ENCODE measurements around the gene PPP1R12B. TPM values are rescaled to one million over a fixed set of nuclear protein-coding genes. Genes with fewer than 3 reads are reported as not detected.
"Not testable (repeated sequence)": the region's sequence is repeated elsewhere in the genome, so short reads cannot be mapped to it uniquely, and the experiment has no call there.

Gene PPP1R12B
- total RNA-seq, 2 experiments from 2014 or later: 5.8 to 10.0 TPM

DNA sequence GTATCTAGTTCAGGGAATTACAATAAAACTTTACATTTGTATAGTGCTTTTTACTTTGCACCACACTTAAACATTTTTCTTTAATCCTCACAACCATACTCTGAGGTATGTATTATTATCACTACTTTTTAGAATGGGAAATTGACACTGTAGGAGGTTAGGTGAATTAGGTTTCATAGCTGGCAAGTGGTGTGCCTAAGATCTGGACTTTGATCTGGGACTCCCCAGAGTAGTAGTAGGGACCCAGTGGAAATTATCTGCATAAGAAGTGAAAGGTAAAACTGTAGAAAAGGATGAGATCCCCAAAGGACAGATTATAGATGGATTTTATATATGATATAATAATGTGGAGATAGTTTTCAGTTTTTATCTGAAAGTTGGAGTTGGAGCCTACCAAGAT is 85.6 kb downstream of the PPP1R12B start:
- Mint-ChIP-seq H3K9me3 (no peaks in the 10 kb centered on the region), H3K27me3 (no peaks in the 10 kb centered on the region), H3K4me3 (no peak overlapping the region), H3K4me1 (no peaks in the 10 kb centered on the region), H3K36me3 (peaks cover 3% of the 10 kb centered on the region), H3K27ac (no peak overlapping the region)
- no peak for DNase-seq

DNA sequence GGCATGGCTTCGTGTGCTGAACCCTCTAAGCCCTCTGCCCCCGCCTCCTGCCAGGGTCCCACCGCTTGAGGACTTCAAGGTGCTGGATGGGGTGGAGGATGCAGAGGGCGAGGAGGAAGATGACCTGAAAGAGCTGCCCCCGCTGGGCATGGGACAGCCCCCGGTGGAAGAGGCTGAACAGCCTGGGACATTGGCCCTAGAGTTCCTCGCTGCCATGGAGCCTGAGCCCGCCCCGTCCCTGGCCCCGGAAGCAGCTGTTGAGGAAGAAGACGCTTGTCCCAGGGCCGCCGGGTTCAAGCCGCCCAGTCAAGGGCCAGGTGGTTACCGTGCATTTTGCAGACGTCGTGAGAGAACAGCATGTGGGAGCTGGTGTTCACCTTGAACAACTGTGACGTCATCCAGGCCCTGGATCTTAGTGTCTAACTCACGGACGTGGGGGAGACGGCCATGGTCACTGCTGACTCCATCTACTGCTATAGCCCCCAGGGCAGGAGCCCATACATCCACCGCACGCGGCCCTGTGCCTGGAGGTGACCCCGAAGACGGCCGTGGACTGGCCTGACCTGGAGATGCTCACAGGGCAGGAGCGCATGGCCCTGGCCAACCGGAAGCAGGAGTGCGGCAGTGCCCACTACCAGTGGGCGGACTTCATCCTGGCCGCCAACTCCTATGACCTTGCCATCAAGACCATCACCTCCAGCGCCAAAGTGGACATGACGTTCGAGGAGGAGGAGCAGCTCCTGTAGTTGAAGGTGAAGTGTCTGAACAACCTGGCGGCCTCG is 90.1 kb downstream of the PPP1R12B start:
- Mint-ChIP-seq H3K36me3 (peaks cover 3% of the 10 kb centered on the region), H3K9me3 (no peaks in the 10 kb centered on the region), H3K4me1 (no peaks in the 10 kb centered on the region), H3K4me3 (no peak overlapping the region), H3K27me3 (no peaks in the 10 kb centered on the region), H3K27ac (no peak overlapping the region)
- no peak for DNase-seq

DNA sequence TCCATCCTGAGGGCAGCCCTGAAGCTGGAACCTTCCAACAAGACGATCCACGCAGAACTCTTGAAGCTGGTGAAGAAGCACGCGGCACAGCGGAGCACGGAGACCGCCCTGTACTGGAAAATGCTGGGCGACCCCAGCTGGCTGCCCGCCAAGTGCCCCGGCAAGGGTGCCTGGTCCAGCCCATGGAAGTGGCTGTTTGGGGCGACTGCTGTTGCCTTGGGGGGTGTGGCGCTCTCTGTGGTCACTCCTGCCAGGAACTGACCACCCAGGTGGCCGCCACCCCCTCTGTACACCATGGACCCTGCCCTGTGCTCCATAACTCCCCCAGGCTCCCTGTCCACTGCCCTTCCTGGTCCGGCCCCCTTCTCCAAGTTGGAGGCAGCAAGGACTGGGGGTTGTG is 90.8 kb downstream of the PPP1R12B start:
- H3K4me3 Mint-ChIP-seq: no peak overlapping the region
- no peaks in the 10 kb centered on the region for H3K27me3 Mint-ChIP-seq
- no peak overlapping the region for H3K27ac Mint-ChIP-seq
- no peak for DNase-seq
- no peaks in the 10 kb centered on the region for H3K4me1 Mint-ChIP-seq
- H3K9me3 Mint-ChIP-seq: no peaks in the 10 kb centered on the region
- H3K36me3 Mint-ChIP-seq: peaks cover 3% of the 10 kb centered on the region

DNA sequence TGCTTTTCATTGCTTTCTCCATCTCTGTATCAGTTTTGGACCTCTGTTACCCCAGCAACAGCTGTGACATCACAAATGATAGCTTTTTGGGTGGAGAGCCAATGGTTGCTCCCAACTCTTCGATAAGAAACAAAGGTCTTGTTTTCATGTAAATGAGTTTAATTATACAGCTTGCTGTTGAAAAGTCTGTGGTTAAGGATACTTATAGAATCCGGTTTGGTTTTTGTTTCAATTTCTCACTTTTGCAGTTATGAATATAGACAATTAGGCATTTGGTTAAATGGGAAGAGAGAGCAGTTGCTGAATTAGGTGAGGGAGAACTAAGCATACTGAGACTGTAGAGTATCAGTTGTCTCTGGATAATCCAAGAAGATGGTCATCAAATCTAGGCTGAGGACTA is 99.6 kb downstream of the PPP1R12B start:
- not testable (repeated sequence) for H3K4me1 Mint-ChIP-seq, H3K4me3 Mint-ChIP-seq, H3K36me3 Mint-ChIP-seq, H3K27me3 Mint-ChIP-seq, DNase-seq, H3K9me3 Mint-ChIP-seq, H3K27ac Mint-ChIP-seq

DNA sequence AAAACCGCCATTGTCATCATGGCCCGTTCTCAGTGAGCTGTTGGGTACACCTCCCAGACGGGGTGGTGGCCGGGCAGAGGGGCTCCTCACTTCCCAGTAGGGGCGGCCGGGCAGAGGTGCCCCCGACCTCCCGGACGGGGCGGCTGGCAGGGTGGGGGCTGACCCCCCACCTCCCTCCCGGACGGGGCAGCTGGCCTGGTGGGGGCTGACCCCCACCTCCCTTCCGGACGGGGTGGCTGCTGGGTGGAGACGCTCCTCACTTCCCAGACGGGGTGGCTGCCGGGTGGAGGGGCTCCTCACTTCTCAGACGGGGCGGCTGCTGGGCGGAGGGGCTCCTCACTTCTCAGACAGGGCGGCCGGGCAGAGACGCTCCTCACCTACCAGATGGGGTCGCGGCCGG is 103.1 kb downstream of the PPP1R12B start:
- not testable (repeated sequence) for DNase-seq, H3K4me1 Mint-ChIP-seq, H3K4me3 Mint-ChIP-seq, H3K9me3 Mint-ChIP-seq, H3K27me3 Mint-ChIP-seq, H3K27ac Mint-ChIP-seq, H3K36me3 Mint-ChIP-seq

- peaks cover 5% of the 10 kb centered on the region for H3K36me3 Mint-ChIP-seq
- H3K9me3 Mint-ChIP-seq: no peaks in the 10 kb centered on the region
- no peaks in the 10 kb centered on the region for H3K27me3 Mint-ChIP-seq
- H3K4me1 Mint-ChIP-seq: peaks cover 6% of the 10 kb centered on the region
- DNase-seq: no peak
- H3K4me3 Mint-ChIP-seq: no peak overlapping the region
- no peak overlapping the region for H3K27ac Mint-ChIP-seq
These were observed 104.0 kb downstream of the PPP1R12B start for GRCh38 chr1:202452508-202452907.

DNA sequence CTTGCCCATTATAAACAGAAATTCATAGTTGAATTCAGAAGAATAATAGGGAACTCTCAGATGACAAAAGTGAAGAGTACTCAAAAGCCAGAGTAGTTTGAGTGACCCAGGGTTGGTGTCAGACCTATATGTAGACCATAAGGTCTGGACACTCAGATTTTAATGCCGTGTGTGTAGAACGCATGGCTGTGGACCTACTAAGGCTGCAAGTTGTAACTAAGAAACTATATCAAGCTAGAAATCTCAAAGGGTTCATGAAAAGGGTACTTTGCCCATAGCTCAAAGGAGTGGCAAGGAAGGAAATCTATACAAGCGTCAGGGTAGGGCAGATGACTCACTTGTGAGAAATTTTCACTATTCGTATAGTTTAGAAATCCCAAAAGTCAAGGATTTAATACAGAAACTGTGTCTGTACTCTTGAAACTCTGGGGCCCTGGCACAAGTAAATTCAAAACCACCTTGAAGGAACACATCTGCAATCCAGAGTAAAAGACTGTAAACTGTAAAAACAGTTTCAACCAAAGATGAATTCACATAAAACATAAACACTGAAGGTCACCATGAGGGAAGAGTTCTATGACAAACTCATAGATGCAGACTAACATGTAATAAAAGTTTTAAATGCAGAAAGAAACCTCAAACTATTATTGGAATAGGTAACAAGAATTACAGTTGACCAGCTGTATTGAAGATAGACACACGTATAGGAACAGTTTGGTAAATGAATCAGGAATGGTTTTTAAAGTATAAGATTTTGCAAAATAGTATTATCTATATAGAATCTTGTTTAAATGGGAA is 108.1 kb downstream of the PPP1R12B start:
- not testable (repeated sequence) for DNase-seq, H3K36me3 Mint-ChIP-seq, H3K9me3 Mint-ChIP-seq, H3K27ac Mint-ChIP-seq, H3K27me3 Mint-ChIP-seq, H3K4me1 Mint-ChIP-seq, H3K4me3 Mint-ChIP-seq

DNA sequence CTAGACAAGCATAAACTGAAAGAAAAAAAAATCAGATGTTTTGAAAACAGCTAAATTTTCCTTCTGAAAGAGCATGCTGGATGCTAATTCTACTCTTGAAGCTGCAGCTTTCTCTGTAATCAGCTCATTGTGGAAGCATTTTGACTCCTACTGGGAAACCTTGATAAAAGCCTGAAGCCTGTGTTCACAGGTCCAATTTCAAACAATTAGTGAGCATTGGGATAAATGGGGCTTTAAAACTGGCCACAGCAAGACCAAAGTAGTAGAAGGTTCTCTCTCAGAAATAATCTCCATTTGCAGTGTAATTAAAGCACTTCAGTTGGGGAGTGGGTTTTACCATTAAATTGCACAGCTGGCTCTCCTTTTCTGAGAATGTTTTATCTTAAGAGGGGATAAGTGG is 110.2 kb downstream of the PPP1R12B start:
- not testable (repeated sequence) for H3K27me3 Mint-ChIP-seq, DNase-seq, H3K9me3 Mint-ChIP-seq, H3K27ac Mint-ChIP-seq, H3K4me1 Mint-ChIP-seq, H3K36me3 Mint-ChIP-seq, H3K4me3 Mint-ChIP-seq

GRCh38 chr1:202459470-202460142 is 111.1 kb downstream of the PPP1R12B start:
- not testable (repeated sequence) for DNase-seq, H3K27me3 Mint-ChIP-seq, H3K4me1 Mint-ChIP-seq, H3K9me3 Mint-ChIP-seq, H3K4me3 Mint-ChIP-seq, H3K27ac Mint-ChIP-seq, H3K36me3 Mint-ChIP-seq

DNA sequence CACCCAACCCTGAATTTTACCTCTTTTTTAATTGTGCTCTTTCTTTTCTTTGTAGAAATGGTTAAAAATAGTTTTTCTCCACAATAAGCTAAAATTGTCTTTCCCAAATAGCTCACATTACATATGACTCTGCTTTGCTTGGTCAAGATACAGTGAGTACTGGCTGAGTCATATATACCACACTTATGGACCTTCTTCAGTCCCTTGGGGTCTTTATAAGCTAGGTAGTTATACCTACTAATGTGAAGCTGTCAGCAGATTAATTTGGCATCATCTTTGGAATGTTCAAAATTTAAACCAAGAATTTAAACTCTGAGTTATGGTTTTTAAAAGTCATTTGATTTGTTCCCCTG is 111.6 kb downstream of the PPP1R12B start:
- not testable (repeated sequence) for H3K4me3 Mint-ChIP-seq, DNase-seq, H3K4me1 Mint-ChIP-seq, H3K9me3 Mint-ChIP-seq, H3K27ac Mint-ChIP-seq, H3K36me3 Mint-ChIP-seq, H3K27me3 Mint-ChIP-seq

- no peak overlapping the region for H3K4me3 Mint-ChIP-seq
- no peaks in the 10 kb centered on the region for H3K4me1 Mint-ChIP-seq
- DNase-seq: no peak
- no peaks in the 10 kb centered on the region for H3K9me3 Mint-ChIP-seq
- H3K36me3 Mint-ChIP-seq: peaks cover 2% of the 10 kb centered on the region
- H3K27me3 Mint-ChIP-seq: no peaks in the 10 kb centered on the region
- H3K27ac Mint-ChIP-seq: no peak overlapping the region
These were observed 114.0 kb downstream of the PPP1R12B start for GRCh38 chr1:202462342-202463076.

GRCh38 chr1:202464153-202464742 is 115.7 kb downstream of the PPP1R12B start:
- not testable (repeated sequence) for H3K9me3 Mint-ChIP-seq, DNase-seq, H3K4me1 Mint-ChIP-seq, H3K27me3 Mint-ChIP-seq, H3K4me3 Mint-ChIP-seq, H3K36me3 Mint-ChIP-seq, H3K27ac Mint-ChIP-seq

DNA sequence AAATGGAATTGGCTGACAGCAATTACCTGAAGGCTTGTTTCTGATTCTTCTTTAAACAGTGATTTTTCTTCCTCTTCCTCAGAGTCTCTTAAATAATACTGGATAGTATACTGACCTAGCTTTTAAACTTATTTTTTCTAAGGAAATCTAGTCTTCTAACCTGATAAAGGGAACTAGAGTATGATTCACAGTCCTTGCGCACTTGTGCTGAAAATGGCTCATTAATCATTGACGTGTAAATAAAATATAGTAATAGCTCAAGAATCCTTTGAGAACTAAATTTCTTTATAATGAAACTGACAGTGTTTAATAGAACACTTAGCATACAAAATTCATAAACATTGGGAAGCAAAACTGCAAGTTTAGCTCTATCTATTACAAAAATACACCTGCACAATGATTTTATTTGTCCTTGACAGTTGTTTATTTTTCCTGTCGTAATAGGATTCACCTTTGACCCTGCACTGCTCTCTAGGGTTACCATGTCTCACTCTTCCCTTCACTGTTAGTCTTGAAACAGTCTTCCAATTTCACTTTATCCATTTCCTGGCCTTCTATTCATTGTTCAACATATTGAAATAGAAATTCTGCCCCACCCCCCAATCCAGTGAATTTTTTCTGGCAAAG is 117.3 kb downstream of the PPP1R12B start:
- not testable (repeated sequence) for H3K9me3 Mint-ChIP-seq, H3K27me3 Mint-ChIP-seq, H3K27ac Mint-ChIP-seq, H3K4me3 Mint-ChIP-seq, H3K36me3 Mint-ChIP-seq, DNase-seq, H3K4me1 Mint-ChIP-seq

DNA sequence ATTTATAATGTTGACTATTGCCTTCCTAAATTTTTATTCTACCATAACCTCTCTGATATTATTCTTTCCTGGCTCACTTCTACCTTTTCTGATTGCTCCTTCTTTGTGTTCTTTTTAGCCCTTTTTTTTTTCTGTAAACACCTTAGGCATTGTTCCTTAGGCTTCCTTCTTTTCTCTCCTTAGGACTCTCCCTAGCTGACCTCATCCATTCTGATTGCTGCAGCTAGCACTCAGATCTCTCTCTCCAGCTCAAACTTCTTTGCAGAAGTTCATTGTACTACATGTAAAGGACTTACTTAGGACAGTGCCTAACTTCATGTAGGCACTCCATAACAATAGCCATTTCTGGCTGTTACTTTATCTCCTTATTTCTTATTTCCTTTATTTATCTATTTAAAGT is 117.8 kb downstream of the PPP1R12B start:
- not testable (repeated sequence) for H3K27me3 Mint-ChIP-seq, H3K4me3 Mint-ChIP-seq, H3K4me1 Mint-ChIP-seq, H3K27ac Mint-ChIP-seq, H3K36me3 Mint-ChIP-seq, H3K9me3 Mint-ChIP-seq, DNase-seq

All from activated naive CD8-positive, alpha-beta T cell treated with anti-CD3 and anti-CD28 coated beads for 36 hours (primary cell).